Gastrocnemius medialis (tissue), 4 donors: Measurements from ENCODE around the gene PRR19. TPM values are rescaled to one million over a fixed set of nuclear protein-coding genes. Genes with fewer than 3 reads are reported as not detected.
A peak's percentile ranks its signal among the peaks of the same experiment; 100 is the strongest.

Experiments used
- ATAC-seq, 2 donors: fragments of 150-250 bp; one replicate each; pipeline ENCODE4 v1.9.1; 2016
- DNase-seq, 2 donors: peaks; one replicate each; pipeline ENCODE4 v3.0.0-alpha.2; 2019
- H3K27ac ChIP-seq, 4 donors: fragments of 200-600 bp; sonication (generic); 1 replicate in 1 of 4; 2 replicates in 3 of 4; pipeline ENCODE4 v1.5.1; 2016 to 2018; ENCODE audit warnings: mild to moderate bottlenecking in 2 of 4, moderate library complexity in 1 of 4
- H3K27me3 ChIP-seq, 3 donors: fragments of 200-600 bp; sonication (generic) in 2 of 3; 1 replicate in 1 of 3; 2 replicates in 2 of 3; pipeline versions ENCODE4 v1.5.1 to v1.6.0; 2016 to 2019; ENCODE audit warnings: mild to moderate bottlenecking in 1 of 3, moderate library complexity in 1 of 3
- H3K36me3 ChIP-seq, 2 donors: fragments of 200-600 bp; sonication (generic) in 1 of 2; one replicate each; pipeline ENCODE4 v1.5.1; 2017 to 2018
- H3K4me1 ChIP-seq, 2 donors: fragments of 200-600 bp; sonication (generic) in 1 of 2; one replicate each; pipeline ENCODE4 v1.5.1; 2016 to 2017; ENCODE audit warnings: mild to moderate bottlenecking in 2 of 2
- H3K4me3 ChIP-seq, 4 donors: fragments of 200-600 bp; sonication (generic) in 3 of 4; 1 replicate in 1 of 4; 2 replicates in 3 of 4; pipeline ENCODE4 v1.5.1; 2016 to 2019; ENCODE audit warnings: mild to moderate bottlenecking in 2 of 4
- H3K9me3 ChIP-seq, 3 donors: fragments of 200-600 bp; sonication (generic) in 2 of 3; 1 replicate in 1 of 3; 2 replicates in 2 of 3; pipeline ENCODE4 v1.5.1; 2016 to 2019
- POLR2A ChIP-seq, 2 donors: fragments of 450-650 bp; IDR thresholded peaks; one replicate each; pipeline ENCODE4 v1.6.1; 2017; ENCODE audit warnings: antibody characterized with exemption in 2 of 2, mild to moderate bottlenecking in 2 of 2, moderate library complexity in 2 of 2
- in situ Hi-C, 4 donors: fragments of 200-750 bp; cut with MboI; loops; one replicate each; pipeline versions ENCODE4 v1.15.0 to v1.8.0; 2017; ENCODE audit warnings: low sequenced_read_pairs in 4 of 4
- intact Hi-C: fragments of 100-400 bp; cut with DNase I; formaldehyde crosslinking; loops from one replicate; pipeline ENCODE4 v1.15.1; 2023; ENCODE audit warnings: low total_unique reads
- total RNA-seq, 4 donors: library from RNA; depleted of rRNA; stranded (reverse); fragments of >200 nt; gene quantifications; one replicate each; pipeline versions ENCODE4 v1.1.0 to v1.2.3, GENCODE V29; 2016
- TF ChIP-seq, protein P1 (sequence below), 5 experiments: fragments of 450-650 bp in 3 of 5; fragments of 200-600 bp in 2 of 5; sonication (generic) in 2 of 5; IDR thresholded peaks in 4 of 5; conservative IDR thresholded peaks in 1 of 5; 1 replicate in 4 of 5; 2 replicates in 1 of 5; pipeline ENCODE4 v1.5.1; 2016 to 2019; ENCODE audit warnings: antibody characterized with exemption in 5 of 5, mild to moderate bottlenecking in 3 of 5, moderate library complexity in 3 of 5

PRR19 gene
- total RNA-seq, 4 donors from 2014 or later = not detected

DNA sequence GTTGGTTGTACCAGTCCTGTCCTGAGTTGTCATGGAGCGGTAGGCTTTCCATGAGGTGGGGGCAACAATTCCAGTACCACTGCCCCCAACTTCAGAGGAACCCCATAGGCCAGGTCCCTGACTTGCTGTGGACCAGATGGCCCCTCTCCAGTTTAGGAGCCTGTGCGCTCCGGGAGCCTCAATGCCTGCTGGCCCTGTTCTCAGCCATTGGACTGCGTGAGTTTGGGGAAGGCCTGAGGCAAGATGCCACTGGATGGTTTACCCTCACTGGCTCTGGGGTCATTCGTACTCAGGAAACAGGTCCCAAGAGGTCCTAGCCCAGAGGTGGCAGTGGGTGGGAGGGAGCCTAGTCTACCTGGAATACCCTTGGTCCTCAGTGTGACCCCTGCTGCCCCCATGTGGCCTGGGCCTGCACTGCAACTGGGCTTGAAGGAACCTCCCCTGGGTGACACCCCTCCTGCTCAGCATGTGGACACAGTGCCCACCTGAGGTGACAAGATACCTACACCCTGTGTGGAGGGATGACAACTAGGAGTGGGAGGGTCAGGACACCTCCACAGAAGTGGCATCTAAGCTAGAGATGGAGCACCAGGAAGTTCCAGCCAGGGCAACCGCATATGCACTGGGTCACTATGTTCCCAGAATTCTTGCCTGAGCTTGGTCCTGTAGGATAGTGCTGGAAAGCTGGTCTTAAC lies 6.0 kb upstream of the PRR19 start:
- in situ Hi-C loops = no loop called here
- ATAC-seq = peak; percentile 64 to 84
- H3K4me3 ChIP-seq = no peak overlapping the region
- no peaks in the 10 kb centered on the region for H3K9me3 ChIP-seq
- H3K27me3 ChIP-seq = no peaks in the 10 kb centered on the region
- TF ChIP-seq, protein P1, sequence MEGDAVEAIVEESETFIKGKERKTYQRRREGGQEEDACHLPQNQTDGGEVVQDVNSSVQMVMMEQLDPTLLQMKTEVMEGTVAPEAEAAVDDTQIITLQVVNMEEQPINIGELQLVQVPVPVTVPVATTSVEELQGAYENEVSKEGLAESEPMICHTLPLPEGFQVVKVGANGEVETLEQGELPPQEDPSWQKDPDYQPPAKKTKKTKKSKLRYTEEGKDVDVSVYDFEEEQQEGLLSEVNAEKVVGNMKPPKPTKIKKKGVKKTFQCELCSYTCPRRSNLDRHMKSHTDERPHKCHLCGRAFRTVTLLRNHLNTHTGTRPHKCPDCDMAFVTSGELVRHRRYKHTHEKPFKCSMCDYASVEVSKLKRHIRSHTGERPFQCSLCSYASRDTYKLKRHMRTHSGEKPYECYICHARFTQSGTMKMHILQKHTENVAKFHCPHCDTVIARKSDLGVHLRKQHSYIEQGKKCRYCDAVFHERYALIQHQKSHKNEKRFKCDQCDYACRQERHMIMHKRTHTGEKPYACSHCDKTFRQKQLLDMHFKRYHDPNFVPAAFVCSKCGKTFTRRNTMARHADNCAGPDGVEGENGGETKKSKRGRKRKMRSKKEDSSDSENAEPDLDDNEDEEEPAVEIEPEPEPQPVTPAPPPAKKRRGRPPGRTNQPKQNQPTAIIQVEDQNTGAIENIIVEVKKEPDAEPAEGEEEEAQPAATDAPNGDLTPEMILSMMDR (IDR thresholded peaks at IDR 0.05 in 4 of 5, conservative IDR thresholded peaks at IDR 0.05 in 1 of 5) = peak; percentile 84 to 98 (median 92)
- TF ChIP-seq POLR2A (IDR thresholded peaks at IDR 0.05) = no peak
- DNase-seq = peak; percentile 55 to 74
- H3K27ac ChIP-seq = no peak overlapping the region
- intact Hi-C loops = loop anchor here (1.0 kb wide), 1 partner anchor 50 kb away; no protein-coding TSS in a partner anchor
- no peaks in the 10 kb centered on the region for H3K4me1 ChIP-seq
- H3K36me3 ChIP-seq = peaks cover 0 to 41% of the 10 kb centered on the region in 2 donors

DNA sequence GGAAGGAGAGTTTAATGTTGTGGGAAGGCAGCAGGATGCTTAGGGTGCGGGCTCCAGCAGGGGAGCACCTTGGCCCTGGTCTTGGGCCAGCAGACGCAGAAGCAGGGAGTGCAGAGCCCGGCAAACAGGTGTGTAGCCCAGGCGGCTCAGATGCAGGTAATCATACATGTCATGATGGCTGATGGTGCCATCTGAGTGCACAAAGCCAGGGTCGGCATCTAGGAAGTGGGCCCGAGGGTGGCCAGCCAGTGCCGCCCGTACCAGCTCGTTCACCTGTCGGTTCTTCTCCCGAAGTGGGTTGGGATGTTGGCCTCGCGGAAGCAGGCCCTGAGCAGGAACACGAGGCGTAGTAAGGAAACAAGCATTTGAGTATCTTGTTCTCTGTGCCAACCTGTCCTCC lies 4.9 kb upstream of the PRR19 start:
- intact Hi-C loops (no loop called here), in situ Hi-C loops (no loop called here)
- H3K4me3 ChIP-seq = no peak overlapping the region

DNA sequence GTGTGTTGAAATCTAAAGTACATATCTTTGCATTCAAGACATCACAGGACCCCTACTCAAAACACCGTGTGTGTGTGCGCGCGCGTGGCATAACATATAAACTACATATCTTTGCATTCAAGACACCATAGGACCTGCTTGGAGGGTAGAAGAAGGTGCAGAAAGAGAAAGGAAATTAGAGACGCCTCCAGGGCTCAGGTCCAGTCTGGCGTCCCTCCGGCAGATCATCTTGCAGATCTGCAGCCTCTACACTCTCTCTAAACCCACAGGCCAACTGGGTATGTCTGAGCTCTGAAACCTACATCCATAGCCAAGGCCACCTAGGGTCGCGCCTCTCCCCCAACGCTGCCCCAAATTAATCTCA lies 1.2 kb downstream of the PRR19 start:
- Histone ChIP-seq H3K36me3 (no peaks in the 10 kb centered on the region), H3K4me3 (peak overlapping the region; percentile 58 to 80 (median 67)), H3K9me3 (no peaks in the 10 kb centered on the region), H3K27me3 (no peaks in the 10 kb centered on the region), H3K27ac (peak overlapping the region in 3 of 4 donors; percentile 38 to 78 (median 58)), H3K4me1 (peaks cover 16 to 18% of the 10 kb centered on the region in 2 donors)
- intact Hi-C loops = loop anchor here (5.0 kb wide), 1 partner anchor 171 kb away; the partner anchor contains the start of gene POU2F2
- in situ Hi-C loops = loop anchor here in 1 of 4 donors (25.0 kb wide), 1 partner anchor 166 kb away; the partner anchor contains the start of gene POU2F2
- peak; percentile 41 to 64 for ATAC-seq
- peak in 1 of 2 donors; percentile 58 for DNase-seq
- TF ChIP-seq, protein P1 (IDR thresholded peaks at IDR 0.05 in 4 of 5, conservative IDR thresholded peaks at IDR 0.05 in 1 of 5) = no peak
- TF ChIP-seq POLR2A (IDR thresholded peaks at IDR 0.05) = no peak

More for the DNA sequence above, 4.9 kb upstream of the PRR19 start:
- no peak for DNase-seq
- no peak for ATAC-seq
- TF ChIP-seq, protein P1 (IDR thresholded peaks at IDR 0.05 in 4 of 5, conservative IDR thresholded peaks at IDR 0.05 in 1 of 5) = no peak
- no peak for TF ChIP-seq POLR2A (IDR thresholded peaks at IDR 0.05)
- peaks cover 0 to 33% of the 10 kb centered on the region in 2 donors for H3K36me3 ChIP-seq
- no peaks in the 10 kb centered on the region for H3K27me3 ChIP-seq
- H3K4me1 ChIP-seq = peaks cover 2 to 7% of the 10 kb centered on the region in 2 donors
- H3K27ac ChIP-seq = no peak overlapping the region
- no peaks in the 10 kb centered on the region for H3K9me3 ChIP-seq

DNA sequence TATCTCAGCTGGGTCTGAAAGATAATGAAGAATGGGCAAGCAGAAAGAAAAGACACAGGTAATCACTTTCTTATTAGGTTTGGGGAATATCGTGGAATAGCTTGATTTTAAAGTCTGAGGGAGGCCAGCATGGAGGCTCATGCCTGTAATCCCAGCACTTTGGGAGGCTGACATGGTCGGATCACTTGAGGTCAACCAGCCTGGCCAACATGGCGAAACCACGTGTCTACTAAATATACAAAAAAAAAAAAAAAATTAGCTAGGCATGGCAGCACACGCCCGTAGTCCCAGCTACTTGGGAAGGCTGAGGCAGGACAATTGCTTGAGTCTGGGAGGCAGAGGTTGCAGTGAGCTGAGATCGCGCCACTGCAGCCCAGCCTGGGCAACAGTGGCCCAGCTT lies 1.9 kb downstream of the PRR19 start:
- DNase-seq (no peak), ATAC-seq (no peak)
- H3K27ac ChIP-seq = no peak overlapping the region
- TF ChIP-seq, protein P1 (IDR thresholded peaks at IDR 0.05 in 4 of 5, conservative IDR thresholded peaks at IDR 0.05 in 1 of 5) = no peak
- TF ChIP-seq POLR2A (IDR thresholded peaks at IDR 0.05) = no peak
- intact Hi-C loops (loop anchor here (5.0 kb wide), 1 partner anchor 172 kb away; the partner anchor contains the start of gene POU2F2), in situ Hi-C loops (loop anchor here in 1 of 4 donors (25.0 kb wide), 1 partner anchor 167 kb away; the partner anchor contains the start of gene POU2F2)
- no peaks in the 10 kb centered on the region for H3K27me3 ChIP-seq
- peaks cover 16 to 18% of the 10 kb centered on the region in 2 donors for H3K4me1 ChIP-seq
- H3K36me3 ChIP-seq = no peaks in the 10 kb centered on the region
- no peaks in the 10 kb centered on the region for H3K9me3 ChIP-seq
- no peak overlapping the region for H3K4me3 ChIP-seq
